ENCODE measurements around the gene COL6A2.
"Not testable (repeated sequence)": the region's sequence is repeated elsewhere in the genome, so short reads cannot be mapped to it uniquely, and the experiment has no call there.

Gene COL6A2

DNA sequence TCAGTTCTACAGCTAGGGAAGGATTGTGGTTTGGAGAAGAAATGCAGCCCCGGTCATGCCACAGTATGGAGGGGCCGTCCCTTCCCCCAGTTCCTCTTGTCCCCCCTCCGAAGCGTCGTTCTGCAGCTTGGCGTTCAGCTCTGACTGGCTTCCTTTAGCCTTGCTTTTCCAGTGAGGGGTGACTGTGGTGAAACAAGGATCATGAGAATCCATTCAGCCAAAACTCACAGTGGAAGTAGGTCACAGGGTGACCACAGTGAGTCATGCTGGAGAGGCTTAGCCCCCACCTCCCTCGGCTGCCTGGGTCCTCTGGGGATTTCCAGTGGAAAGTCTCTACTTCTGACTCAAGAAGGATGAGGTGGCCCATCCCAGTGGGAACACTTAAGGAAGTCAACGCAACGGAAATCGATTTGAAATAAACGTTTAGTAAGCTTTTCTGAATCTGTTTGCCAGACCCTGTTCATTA is 37.3 kb upstream of the COL6A2 start:
- in situ Hi-C loops (cut with HindIII; ENCODE audit: low sequenced_read_pairs), result no loop called here

GRCh38 chr21:46061063-46061462 is 36.8 kb upstream of the COL6A2 start:
- in situ Hi-C loops (cut with HindIII; ENCODE audit: low sequenced_read_pairs), result no loop called here

- in situ Hi-C loops (cut with HindIII; ENCODE audit: low sequenced_read_pairs), result no loop called here
Measured at GRCh38 chr21:46061518-46061917, 36.4 kb upstream of the COL6A2 start.

DNA sequence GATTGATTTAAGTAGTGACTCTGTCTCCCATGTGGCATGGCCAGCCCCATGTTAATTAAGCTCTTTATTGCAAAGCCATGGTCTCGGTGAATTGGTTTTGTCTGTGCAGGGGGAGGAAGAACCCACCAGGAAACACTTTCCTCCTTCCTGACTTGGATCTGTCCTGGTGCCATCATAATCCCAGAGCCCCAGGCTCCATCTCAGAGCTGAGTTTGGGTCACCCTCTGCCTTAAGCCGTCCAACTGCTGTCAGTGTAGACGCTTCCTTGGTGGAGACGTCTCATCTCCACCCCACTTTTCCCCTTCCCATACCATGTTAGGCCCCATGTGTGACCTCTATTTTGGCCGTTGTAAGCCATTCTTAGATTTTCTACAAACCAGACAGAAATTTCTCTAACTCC is 36.0 kb upstream of the COL6A2 start:
- in situ Hi-C loops (cut with HindIII; ENCODE audit: low sequenced_read_pairs), result no loop called here

DNA sequence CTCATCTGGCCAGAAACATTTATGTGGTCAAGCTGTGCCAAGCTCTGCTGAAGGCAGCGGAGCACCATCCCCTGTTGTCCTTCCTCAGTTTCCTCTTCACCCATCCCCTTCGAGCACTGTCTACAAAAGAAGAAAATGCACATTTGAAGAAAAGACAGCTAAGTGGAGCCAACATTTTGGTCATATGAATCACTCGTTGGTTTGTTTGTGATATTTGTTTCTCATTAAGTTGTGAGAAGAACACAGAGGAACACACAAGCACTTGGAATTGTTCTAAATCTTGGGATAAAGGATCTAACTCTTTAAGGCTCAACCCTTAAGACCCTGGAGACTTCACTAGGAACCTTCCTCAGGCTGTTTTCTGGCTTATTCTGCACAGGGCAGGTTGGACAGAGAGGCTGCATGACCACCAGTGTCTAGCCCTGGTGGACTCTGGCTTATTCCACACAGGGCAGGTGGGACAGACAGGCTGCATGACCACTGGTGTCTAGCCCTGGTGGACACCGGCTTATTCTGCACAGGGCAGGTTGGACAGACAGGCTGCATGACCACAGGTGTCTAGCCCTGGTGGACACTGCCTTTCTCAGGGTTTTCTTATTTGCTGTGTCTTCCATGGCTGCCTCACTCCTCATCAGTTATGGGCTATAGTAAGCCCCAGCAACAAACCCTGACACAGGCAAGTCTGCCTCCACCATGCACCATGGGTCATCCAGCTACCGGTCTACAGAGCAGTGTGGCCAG is 35.3 kb upstream of the COL6A2 start:
- in situ Hi-C loops (cut with HindIII; ENCODE audit: low sequenced_read_pairs), result no loop called here

DNA sequence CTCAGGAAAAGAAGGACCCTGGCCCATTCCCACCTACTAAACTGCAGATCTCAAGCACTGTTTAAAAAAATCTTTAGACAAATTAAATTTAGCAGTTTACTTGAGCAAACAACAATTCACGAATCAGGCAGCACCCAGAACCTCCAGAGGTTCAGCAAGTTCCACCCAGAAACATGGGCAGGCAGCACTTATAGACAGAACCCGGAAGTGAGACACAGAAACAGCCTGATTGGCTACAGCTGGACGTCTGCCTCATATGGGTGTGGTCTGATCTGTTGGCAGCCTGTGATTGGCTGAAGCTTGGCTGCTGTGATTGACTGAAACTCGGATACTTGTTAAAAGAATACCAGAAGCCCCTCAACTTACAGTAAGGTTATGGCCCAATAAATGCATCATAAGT is 34.7 kb upstream of the COL6A2 start:
- in situ Hi-C loops (cut with HindIII; ENCODE audit: low sequenced_read_pairs), result no loop called here

DNA sequence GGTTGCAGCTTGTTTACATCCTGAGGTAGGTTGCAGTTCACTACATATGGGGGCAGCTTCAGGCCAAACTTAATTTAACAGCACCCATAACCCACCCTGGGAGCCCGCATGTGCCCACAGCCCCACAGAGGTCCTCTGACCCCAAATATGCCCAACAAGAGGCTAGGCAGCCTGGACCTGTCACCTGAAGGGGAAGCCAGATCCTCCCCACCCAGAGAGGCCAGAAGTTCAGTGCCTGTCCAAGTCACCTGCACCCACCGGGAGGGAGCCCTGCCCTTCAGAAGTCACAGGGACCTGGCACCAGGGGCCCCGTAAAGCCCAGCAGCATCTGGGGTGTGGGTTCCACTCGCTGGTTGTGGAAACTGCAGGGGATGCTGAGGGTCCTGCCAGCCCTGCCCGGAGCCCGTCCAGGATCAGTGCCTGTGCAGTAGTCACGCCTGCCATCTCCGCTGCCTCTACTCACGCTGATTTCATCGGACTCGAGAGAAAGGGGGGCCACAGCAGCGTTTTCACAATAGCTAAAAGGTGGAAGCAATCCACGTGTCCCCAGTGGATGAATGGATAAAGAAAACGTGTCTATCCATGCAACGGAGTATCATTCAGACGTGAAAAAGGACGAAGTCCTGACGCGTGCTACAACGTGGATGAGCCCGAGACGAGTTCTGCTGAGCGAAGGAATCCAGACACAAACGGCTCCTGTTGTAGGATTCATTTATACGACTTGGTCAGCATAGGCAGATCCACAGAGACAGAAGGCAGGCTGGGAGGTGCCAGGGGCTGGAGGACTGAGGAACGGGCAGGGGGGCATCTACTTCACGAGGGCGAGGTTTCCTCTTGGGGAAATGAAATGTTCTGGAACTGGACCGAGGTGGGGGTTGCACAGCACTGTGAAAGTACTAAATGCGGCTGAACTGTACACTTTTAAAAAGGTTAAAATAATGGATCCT is 33.9 kb upstream of the COL6A2 start:
- in situ Hi-C loops (cut with HindIII; ENCODE audit: low sequenced_read_pairs), result no loop called here

- in situ Hi-C loops (cut with HindIII; ENCODE audit: low sequenced_read_pairs), result no loop called here
Measured at GRCh38 chr21:46064870-46065214, 33.1 kb upstream of the COL6A2 start.

GRCh38 chr21:46065215-46065913 is 32.5 kb upstream of the COL6A2 start:
- in situ Hi-C loops (cut with HindIII; ENCODE audit: low sequenced_read_pairs), result no loop called here

GRCh38 chr21:46065914-46066551 is 31.9 kb upstream of the COL6A2 start:
- in situ Hi-C loops (cut with HindIII; ENCODE audit: low sequenced_read_pairs), result no loop called here

- in situ Hi-C loops (cut with HindIII; ENCODE audit: low sequenced_read_pairs), result no loop called here
Measured at GRCh38 chr21:46066591-46067331, 31.2 kb upstream of the COL6A2 start.

DNA sequence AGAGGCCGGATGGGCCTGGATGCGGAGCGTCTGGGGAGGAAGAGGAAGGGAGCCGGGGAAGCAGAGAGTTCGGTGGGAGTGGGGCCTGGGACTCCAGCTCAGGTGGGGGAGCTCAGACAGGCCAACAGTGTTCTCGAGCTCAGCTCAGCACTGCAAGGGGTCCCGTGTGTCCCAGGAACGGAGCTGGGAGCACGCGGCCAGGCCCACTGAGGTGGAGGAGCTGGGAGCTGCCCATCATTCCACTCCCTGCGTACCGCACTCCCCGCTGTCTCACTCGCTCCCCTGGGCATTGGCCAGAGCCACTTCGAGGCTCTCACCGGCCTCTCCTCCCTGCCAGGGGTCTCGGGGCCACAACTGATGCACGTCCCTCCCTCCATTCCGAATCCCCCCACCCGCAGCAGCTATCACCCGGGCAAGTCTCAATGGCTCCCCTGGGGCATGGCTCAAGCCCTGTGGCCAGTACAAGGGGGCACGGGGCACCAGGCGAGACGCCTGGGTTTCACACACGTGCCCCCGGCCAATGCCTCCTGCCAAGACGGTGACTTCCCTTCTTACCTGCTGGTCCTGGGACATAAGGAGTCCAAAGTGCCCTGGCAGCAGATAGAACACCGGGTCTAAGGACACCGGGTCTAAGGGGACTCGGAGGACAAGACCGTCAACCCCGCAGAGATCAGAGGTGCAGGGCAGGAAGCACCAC is 30.3 kb upstream of the COL6A2 start:
- in situ Hi-C loops (cut with HindIII; ENCODE audit: low sequenced_read_pairs), result no loop called here

- in situ Hi-C loops (cut with HindIII; ENCODE audit: low sequenced_read_pairs), result no loop called here
Measured at GRCh38 chr21:46068516-46069079, 29.3 kb upstream of the COL6A2 start.

GRCh38 chr21:46069166-46069565 is 28.7 kb upstream of the COL6A2 start:
- in situ Hi-C loops (cut with HindIII; ENCODE audit: low sequenced_read_pairs), result no loop called here

DNA sequence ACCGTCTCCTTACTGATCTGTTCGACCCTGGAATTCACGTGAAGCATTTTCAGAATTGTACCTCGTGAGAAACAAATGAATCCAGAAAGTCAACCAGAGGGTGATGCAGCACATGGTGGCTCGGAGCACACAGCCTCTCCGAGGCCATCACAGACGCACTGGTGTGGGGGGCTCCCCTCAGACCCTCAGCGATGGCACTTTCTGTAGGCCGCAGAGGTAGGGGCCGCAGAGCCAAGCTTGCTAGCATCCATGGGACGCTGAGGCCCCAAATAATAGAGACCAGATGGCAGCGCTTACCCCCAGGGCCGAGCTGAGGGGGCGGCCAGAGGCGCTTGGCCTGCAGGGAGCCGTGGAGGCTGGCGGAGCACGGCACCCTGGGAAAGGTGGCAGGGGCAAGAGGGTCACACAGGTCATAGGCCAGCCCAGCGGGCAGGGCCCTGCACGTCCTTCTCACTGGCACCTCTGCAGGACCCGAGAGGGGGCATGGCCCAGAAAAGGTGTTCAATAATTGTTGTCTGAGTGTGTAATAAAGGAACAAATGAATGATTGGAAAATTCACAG is 28.1 kb upstream of the COL6A2 start:
- in situ Hi-C loops (cut with HindIII; ENCODE audit: low sequenced_read_pairs), result no loop called here

DNA sequence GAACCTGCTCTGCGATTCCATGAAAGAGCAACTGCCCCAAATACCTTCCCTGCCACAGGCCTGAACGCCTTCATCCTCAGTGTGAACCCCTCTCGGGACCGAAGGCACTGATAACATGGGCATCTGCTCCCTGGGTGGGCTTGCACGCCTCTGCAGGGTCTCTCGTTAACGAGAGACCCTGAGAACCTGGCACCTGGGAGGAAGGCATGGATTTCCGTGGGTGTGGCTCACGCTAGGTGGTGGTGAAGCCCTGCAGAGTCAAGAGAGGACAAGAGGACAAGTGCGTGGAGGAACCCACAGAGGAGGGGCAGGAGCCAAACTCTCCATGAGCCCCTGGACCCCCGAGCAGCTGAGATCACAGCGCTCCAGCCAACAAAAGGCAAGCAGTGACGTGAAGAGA is 26.8 kb upstream of the COL6A2 start:
- in situ Hi-C loops (cut with HindIII; ENCODE audit: low sequenced_read_pairs), result no loop called here

- in situ Hi-C loops (cut with HindIII; ENCODE audit: low sequenced_read_pairs), result not testable (repeated sequence)
Measured at GRCh38 chr21:46076724-46077123, 21.2 kb upstream of the COL6A2 start.

GRCh38 chr21:46077674-46078101 is 20.2 kb upstream of the COL6A2 start:
- in situ Hi-C loops (cut with HindIII; ENCODE audit: low sequenced_read_pairs), result no loop called here

Measured in DLD1 (cell line).